Activated CD4-positive, alpha-beta T cell treated with anti-CD3 and anti-CD28 coated beads, Interleukin-10, Interleukin-2, amounts not matched to agents 100 ng/mL and 50 ng/mL, durations not matched to agents 16 hours and 8 hours (primary cell): ENCODE measurements around the gene EME1.
"Not testable (repeated sequence)": the region's sequence is repeated elsewhere in the genome, so short reads cannot be mapped to it uniquely, and the experiment has no call there.

Experiments used
- DNase-seq: peaks from one replicate; pipeline ENCODE4 v3.0.0-alpha.2; 2020

EME1 gene

GRCh38 chr17:50396261-50397110, 23.5 kb downstream of the EME1 start:
- peak; percentile 22 for DNase-seq

DNA sequence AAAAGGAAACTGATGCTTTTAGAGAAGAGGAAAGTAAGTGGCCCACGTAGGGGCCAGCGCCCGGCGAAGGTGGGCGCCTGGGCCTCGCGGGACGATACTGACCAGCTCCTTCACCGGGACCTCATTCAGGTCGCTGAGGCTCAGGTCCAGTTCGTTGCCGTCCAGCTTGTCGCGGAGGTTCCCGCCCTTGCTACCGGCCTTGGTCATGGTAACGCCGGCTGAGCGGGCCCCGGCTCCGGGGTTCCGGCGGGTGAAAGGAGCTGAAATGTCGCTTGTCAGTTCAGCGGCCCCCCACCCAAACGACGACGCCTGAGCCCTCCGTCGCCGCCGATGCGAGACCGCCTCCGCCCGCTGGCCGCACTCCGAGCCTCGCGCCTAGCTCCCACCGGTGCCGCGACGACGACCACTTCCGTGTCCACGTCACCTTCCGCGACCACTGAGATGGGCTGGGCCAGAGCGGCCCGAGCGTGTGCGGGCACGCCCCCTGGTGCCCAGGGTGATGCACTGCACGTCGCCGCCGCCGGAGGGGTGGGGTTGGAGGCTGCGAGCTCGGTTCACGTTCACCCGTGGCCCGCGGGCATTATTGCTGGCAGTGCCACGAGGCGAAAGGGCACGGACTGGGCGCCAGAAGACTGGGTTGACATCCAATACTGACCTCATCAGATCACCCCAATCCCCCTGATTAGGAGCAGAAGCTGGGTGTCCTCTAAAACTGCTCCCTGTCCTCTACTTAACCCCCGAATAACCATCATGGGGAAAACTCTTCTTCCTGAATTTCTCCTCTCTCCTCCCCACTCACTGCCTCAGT, 24.3 kb downstream of the EME1 start, which contains the start of gene LRRC59:
TSS of gene LRRC59 (minus strand) at position 413 of the 808 bp plus-strand sequence. CDS start at position 207, 206 bp downstream.
- DNase-seq, result peak; percentile 94

DNA sequence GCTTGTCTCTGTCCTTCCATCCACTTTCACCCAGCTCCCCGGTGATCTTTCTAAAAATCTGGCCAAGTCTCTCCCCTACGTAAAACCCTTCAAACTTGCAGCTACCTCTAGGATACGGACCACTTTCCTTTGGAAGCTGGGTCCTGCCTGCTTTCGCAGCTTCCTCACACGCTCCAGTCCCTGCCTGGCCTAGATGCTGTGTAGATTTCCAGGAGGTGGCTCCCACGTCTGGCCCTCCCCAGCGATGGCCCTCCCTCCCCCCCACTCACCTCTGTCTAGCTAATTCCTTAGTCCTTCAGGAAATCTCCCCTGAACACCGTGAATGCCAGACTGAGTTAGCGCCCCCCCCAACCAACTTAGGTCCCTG, 24.9 kb downstream of the EME1 start:
- DNase-seq, result no peak

GRCh38 chr17:50398672-50399071, 25.6 kb downstream of the EME1 start:
- not testable (repeated sequence) for DNase-seq

DNA sequence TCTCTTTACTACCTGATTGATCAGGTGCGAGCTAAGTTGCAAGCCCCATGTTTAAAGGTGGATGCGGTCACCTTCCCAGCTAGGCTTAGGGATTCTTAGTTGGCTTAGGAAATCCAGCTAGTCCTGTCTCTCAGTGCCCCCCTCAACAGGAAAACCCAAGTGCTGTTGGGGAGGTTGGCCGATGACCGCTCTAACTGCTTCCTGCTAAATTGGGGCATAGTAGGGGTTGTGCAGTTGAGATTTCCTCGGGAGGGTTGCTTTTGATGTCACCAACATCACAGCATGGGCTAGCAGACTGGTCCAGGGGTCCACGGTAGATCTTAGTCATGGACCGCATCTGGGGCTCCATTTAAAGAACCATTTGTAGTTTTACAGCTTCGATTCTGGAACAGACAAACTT, 26.6 kb downstream of the EME1 start:
- not testable (repeated sequence) for DNase-seq

GRCh38 chr17:50405351-50405750, 32.3 kb downstream of the EME1 start:
- not testable (repeated sequence) for DNase-seq

GRCh38 chr17:50406578-50406977, 33.5 kb downstream of the EME1 start:
- no peak for DNase-seq

GRCh38 chr17:50407921-50408320, 34.9 kb downstream of the EME1 start:
- no peak for DNase-seq

- no peak for DNase-seq
Measured at GRCh38 chr17:50412188-50412732, 39.2 kb downstream of the EME1 start.

GRCh38 chr17:50414808-50415207, 41.8 kb downstream of the EME1 start:
- DNase-seq, result no peak

DNA sequence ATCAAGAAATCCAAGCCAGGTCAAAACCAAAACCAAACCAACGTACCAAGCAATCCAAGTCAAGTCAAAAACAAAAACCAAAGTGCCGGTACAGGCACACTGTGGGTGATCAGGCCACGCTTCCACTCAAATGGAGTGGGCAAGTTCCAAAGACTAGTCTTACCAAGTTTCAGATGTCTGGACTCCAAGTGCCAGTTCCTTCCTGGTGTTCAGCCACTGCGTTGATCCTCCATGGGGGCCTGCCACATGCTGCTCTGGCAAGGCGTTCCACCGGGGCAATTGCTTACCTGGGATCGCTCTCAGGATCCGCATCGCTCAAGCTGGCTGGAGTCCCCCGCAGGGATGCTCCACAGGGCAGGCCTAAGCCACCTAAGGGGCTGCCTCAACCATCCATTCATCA, 46.5 kb downstream of the EME1 start:
- DNase-seq, result not testable (repeated sequence)

DNA sequence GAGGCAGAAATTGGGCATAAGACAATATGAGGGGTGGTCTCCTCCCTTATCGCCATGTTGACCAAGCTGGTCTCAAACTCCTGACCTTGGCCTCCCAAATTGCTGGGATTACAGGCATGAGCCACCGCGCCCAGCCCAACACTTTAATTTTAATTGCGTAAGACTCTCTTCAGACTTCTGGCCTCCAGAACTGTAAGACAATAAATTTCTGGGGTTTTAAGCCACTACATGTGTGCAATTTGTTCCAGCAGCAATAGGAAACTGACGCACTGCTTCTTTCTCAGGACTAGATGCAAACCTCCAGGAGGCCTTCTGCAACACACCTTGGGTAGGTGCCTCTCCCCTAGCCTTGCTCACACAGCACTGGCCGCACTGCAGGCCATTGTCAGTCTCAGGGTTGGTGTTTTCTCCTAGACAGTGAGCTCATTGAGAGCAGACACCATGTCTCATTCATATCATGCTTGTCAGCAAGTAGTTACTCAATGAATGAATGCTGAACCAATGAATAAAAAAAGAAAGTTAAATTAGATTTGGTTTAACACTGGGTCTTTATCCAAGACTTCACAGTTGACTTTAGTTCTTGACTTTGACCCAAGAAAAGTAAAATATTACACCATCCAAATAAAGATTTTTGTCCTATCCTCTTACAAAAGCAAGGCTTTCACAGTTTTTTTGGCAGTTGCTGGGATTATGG, 47.5 kb downstream of the EME1 start:
- DNase-seq, result no peak

GRCh38 chr17:50421308-50422051, 48.5 kb downstream of the EME1 start:
- DNase-seq, result peak; percentile 17

DNA sequence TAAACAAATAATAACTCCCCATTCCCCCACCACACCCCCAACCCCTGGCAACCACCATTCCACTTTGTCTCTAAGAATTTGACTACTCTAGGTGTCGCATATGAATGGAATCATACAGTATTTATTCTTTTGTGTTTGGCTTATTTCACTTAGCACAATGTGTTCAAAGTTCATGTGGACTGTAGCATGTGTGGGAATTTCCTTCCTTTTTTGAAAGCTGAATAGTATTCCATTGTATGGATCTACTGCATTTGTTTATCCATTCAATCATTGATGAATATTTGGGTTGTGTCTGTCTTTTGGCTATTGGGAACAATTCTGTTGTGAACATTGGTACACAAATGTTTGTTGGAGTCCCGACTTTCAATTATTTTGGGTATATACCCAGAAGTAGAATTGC, 49.7 kb downstream of the EME1 start:
- no peak for DNase-seq

GRCh38 chr17:50423553-50424159, 50.6 kb downstream of the EME1 start:
- DNase-seq, result no peak

DNA sequence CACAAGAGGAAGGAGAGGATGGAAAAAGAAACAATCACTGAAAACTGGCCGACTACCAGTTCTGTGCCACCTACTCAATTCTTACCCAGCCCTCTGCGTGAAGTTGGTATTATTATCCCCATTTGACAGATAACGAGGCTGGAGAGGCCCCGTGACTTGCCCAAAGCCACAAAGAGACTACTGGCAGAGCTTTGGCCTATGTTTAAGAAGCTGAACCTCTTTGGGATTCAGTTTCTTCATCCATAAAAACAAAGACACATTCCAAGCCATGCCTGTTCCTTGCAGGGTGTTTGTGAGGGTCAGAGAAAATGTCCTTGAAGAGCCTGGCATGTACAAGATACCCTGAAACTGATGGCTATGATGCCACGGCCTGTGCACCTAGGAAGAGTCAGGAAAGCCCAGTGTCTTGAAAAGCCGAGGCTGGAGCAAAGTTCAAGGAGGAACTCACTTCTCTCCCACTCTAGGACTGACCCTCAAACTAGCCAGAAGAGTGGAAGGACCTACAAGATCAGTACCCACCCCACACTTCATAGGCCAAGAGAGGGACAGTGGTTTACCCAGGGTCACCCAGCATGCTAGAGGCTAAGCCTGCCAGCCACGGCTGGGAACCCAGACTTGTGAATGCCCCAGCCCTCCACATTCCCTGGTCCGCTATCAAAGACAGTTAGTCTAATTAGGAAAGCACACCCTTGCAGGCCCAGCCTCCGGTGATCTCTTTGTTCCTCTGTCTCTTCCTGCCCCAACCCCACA, 51.4 kb downstream of the EME1 start:
- no peak for DNase-seq

DNA sequence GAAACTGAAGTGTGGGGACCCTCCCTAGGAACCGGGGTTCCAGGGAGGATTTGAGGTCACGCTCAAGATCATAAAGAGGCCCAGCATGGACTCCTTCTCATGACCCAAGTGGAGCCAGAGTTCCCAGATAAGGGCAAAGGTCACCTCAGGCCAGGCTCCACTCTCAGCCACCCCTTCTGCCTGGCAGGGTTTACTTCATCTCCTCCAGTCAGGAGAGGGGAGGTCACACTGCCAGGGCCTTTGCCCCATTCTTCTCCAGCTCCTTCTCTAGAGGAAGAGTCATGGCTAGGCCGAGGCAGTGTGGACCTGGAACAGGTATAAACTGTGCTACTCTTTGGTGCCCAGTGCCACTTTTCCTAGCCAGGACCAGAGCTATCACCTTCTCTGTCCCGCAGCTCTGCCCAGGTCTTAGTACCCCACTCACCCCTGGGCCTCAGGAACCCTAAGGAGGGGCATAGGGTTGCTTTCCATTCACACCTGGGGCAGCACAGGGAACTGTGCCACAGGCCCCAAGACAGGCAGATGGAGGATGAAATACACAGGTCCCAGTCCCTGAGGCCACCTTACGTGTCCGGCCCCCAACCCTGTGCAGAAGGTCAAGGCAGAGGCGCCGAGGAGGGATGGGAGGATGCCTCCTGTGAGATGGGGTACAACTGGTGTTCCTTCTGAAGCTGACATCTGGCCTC, 52.1 kb downstream of the EME1 start:
- no peak for DNase-seq

GRCh38 chr17:50425682-50426471, 52.8 kb downstream of the EME1 start, which contains the start of gene ACSF2:
Gene ACSF2 (plus strand): TSS chr17:50426218. CDS start chr17:50426262, 44 bp downstream.
- peak; percentile 78 for DNase-seq

DNA sequence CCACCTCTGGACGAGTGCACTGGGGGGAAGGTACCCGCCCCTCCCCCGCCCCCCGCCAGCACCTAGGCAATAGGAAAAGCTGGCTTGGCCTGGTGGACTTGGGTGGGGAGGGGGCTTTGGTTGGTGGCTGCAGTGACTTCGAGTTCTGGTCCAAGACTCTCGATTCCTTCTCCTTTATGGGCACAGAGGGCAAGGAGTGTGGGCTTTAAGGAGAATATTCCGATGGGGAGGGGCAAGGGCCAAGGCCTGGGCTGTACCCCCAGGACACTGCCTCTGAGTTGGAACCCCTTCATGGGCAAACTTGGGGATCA, 53.4 kb downstream of the EME1 start:
- DNase-seq, result no peak
